Measurements from ENCODE around the gene C1QTNF1. TPM values are rescaled to one million over a fixed set of nuclear protein-coding genes. Genes with fewer than 3 reads are reported as not detected.

Gene C1QTNF1
- total RNA-seq, 1 donor, result 13.8 TPM

DNA sequence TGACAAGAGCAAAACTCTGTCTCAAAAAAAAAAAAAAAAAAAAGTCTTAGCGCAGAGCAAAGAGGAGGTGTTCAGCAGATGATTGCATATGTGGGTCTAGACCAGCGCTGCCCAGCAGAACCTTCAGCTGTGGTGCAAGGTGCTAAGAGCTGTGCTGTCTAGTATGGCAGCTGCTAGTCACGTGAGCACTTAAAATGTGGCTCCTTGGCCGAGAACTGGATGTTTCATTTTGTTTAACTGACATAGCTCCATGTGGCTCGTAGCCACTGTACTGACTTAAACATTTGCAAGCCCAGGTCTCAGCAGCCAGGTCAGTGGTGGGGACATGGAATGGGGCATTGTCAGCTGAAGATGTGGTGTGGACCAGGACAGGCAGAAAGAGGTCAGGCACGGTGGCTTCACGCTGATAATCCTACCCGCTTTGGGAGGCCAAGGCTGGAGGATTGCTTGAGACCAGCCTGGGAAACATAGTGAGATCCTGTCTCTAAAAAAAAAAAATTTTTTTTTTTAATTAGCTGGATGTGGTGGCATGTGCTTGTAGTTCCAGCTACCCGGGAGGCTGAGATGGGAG is 9.2 kb downstream of the C1QTNF1 start:
- Histone ChIP-seq H3K27me3 (ENCODE audit: insufficient read depth, low read length) (peaks cover 21% of the 10 kb centered on the region), H3K4me1 (ENCODE audit: insufficient read depth, low read length) (peaks cover 18% of the 10 kb centered on the region)
- peak; percentile 23 for DNase-seq (ENCODE audit: insufficient read length, low spot score, missing footprints)

DNA sequence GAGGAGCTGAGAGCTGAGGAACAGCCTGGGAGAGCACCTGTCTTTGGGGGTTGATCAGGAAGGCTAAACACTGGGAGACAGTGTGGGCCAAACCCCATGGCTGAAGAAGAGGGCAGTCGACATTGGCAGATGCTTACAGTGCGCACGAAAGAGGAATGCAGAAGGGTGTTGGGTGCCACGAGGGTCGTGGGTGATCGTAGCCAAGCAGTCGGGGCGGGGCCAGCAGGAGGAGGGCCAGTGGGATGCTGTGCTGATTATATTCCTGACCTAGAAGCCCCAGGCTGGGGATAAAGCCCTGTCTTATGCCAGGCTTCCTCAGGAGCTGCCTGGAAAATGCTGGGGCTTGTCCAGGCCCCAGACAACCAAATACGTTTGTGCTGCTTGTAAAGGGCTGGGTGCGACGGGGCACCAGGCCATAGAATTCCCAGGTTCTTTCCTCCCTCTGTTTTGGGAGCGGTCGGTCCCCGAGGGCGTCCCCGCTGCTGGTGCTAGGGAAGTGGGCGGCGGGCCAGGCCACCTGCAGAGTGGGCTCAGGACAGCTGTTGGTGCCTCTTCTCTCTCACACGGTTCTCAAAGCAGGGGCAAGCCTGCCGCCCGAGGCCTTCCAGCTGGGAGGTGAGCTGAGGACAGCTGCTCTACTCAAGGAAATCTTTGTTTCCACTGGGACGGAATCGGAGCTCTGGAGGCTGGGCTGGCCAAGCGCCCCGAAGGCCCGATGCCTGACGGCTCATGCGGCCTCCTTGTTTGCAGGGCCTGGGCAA is 10.0 kb downstream of the C1QTNF1 start:
- no peak overlapping the region for H3K27ac ChIP-seq (ENCODE audit: low read depth, low read length)
- H3K9me3 ChIP-seq (ENCODE audit: low read depth, low read length), result no peaks in the 10 kb centered on the region
- TF ChIP-seq, protein P1, sequence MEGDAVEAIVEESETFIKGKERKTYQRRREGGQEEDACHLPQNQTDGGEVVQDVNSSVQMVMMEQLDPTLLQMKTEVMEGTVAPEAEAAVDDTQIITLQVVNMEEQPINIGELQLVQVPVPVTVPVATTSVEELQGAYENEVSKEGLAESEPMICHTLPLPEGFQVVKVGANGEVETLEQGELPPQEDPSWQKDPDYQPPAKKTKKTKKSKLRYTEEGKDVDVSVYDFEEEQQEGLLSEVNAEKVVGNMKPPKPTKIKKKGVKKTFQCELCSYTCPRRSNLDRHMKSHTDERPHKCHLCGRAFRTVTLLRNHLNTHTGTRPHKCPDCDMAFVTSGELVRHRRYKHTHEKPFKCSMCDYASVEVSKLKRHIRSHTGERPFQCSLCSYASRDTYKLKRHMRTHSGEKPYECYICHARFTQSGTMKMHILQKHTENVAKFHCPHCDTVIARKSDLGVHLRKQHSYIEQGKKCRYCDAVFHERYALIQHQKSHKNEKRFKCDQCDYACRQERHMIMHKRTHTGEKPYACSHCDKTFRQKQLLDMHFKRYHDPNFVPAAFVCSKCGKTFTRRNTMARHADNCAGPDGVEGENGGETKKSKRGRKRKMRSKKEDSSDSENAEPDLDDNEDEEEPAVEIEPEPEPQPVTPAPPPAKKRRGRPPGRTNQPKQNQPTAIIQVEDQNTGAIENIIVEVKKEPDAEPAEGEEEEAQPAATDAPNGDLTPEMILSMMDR (IDR thresholded peaks at IDR 0.05; ENCODE audit: extremely low read depth, low read depth, low read length), result no peak
- no peak overlapping the region for H3K4me3 ChIP-seq (ENCODE audit: insufficient read depth, low read length)
- H4K20me1 ChIP-seq (ENCODE audit: insufficient read depth, low read length), result no peaks in the 10 kb centered on the region
- peaks cover 20% of the 10 kb centered on the region for H3K27me3 ChIP-seq (ENCODE audit: insufficient read depth, low read length)
- H3K36me3 ChIP-seq (ENCODE audit: insufficient read depth, low read length), result no peaks in the 10 kb centered on the region
- no peaks in the 10 kb centered on the region for H3K79me2 ChIP-seq (ENCODE audit: insufficient read depth, low read length)
- peaks cover 17% of the 10 kb centered on the region for H3K4me1 ChIP-seq (ENCODE audit: insufficient read depth, low read length)
- H2AFZ ChIP-seq (ENCODE audit: low read length), result no peak overlapping the region
- DNase-seq (ENCODE audit: insufficient read length, low spot score, missing footprints), result peak; percentile 11
- H3K4me2 ChIP-seq (ENCODE audit: insufficient read depth, low read length), result no peak overlapping the region

More for the DNA sequence above, 9.2 kb downstream of the C1QTNF1 start:
- H4K20me1 ChIP-seq (ENCODE audit: insufficient read depth, low read length), result no peaks in the 10 kb centered on the region
- H3K4me3 ChIP-seq (ENCODE audit: insufficient read depth, low read length), result no peak overlapping the region
- H2AFZ ChIP-seq (ENCODE audit: low read length), result no peak overlapping the region
- H3K27ac ChIP-seq (ENCODE audit: low read depth, low read length), result no peak overlapping the region
- no peaks in the 10 kb centered on the region for H3K36me3 ChIP-seq (ENCODE audit: insufficient read depth, low read length)
- TF ChIP-seq, protein P1 (IDR thresholded peaks at IDR 0.05; ENCODE audit: extremely low read depth, low read depth, low read length), result no peak
- H3K4me2 ChIP-seq (ENCODE audit: insufficient read depth, low read length), result no peak overlapping the region
- no peaks in the 10 kb centered on the region for H3K9me3 ChIP-seq (ENCODE audit: low read depth, low read length)
- H3K79me2 ChIP-seq (ENCODE audit: insufficient read depth, low read length), result no peaks in the 10 kb centered on the region

DNA sequence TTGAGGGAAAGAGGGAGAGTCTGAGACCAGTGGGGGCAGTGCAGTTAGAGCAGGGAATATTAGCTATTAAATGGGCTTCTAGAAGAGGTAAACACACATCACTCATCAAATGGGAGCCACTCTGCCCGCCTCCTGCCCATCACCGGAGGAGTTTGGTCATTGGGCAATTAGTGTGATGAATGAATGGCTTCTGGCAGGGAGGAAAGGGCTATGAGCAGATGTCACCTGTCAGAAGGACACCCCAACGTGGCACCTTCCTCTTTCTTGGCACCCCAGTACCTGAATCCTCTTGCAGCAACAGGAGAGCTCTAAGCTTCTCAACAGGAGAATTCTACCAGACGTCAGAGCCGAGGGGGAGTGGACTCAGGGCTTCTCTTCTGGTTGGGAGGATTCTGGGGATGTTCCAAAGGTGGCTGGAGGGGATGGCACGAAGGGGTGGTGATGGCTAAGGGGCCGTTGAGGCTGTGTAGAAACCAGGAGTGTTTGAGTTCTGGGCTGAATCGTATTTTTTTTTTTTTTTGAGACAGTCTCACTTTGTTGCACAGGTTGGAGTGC is 11.0 kb downstream of the C1QTNF1 start:
- H3K4me2 ChIP-seq (ENCODE audit: insufficient read depth, low read length), result no peak overlapping the region
- peak; percentile 14 for DNase-seq (ENCODE audit: insufficient read length, low spot score, missing footprints)
- peaks cover 21% of the 10 kb centered on the region for H3K4me1 ChIP-seq (ENCODE audit: insufficient read depth, low read length)
- no peak overlapping the region for H3K27ac ChIP-seq (ENCODE audit: low read depth, low read length)
- no peak overlapping the region for H3K4me3 ChIP-seq (ENCODE audit: insufficient read depth, low read length)
- TF ChIP-seq, protein P1 (IDR thresholded peaks at IDR 0.05; ENCODE audit: extremely low read depth, low read depth, low read length), result no peak
- peaks cover 12% of the 10 kb centered on the region for H3K27me3 ChIP-seq (ENCODE audit: insufficient read depth, low read length)
- no peak overlapping the region for H2AFZ ChIP-seq (ENCODE audit: low read length)
- no peaks in the 10 kb centered on the region for H3K36me3 ChIP-seq (ENCODE audit: insufficient read depth, low read length)
- no peaks in the 10 kb centered on the region for H4K20me1 ChIP-seq (ENCODE audit: insufficient read depth, low read length)
- no peaks in the 10 kb centered on the region for H3K9me3 ChIP-seq (ENCODE audit: low read depth, low read length)
- H3K79me2 ChIP-seq (ENCODE audit: insufficient read depth, low read length), result no peaks in the 10 kb centered on the region

DNA sequence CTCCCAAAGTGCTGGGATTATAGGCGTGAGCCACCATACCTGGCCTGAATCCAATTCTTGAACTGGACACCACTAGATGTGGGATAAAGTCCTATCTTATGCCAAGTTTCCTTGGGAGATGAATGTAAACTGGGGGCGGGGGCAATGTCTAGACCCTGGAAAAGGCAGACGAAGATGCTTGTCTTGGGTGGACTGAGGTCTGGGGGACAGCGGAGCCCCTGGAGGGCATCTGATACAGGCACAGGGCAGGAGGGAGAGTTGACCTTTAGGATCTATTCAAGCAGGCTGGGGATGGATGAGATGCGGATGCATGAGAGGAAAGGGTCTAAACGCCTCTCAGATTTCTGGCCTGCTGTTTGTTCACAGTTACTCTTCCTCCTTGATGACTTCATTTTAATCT is 11.7 kb downstream of the C1QTNF1 start:
- H3K4me1 ChIP-seq (ENCODE audit: insufficient read depth, low read length), result peaks cover 21% of the 10 kb centered on the region
- H3K4me3 ChIP-seq (ENCODE audit: insufficient read depth, low read length), result no peak overlapping the region
- DNase-seq (ENCODE audit: insufficient read length, low spot score, missing footprints), result peak; percentile 19
- H2AFZ ChIP-seq (ENCODE audit: low read length), result no peak overlapping the region
- no peaks in the 10 kb centered on the region for H3K79me2 ChIP-seq (ENCODE audit: insufficient read depth, low read length)
- no peaks in the 10 kb centered on the region for H3K36me3 ChIP-seq (ENCODE audit: insufficient read depth, low read length)
- no peaks in the 10 kb centered on the region for H3K9me3 ChIP-seq (ENCODE audit: low read depth, low read length)
- TF ChIP-seq, protein P1 (IDR thresholded peaks at IDR 0.05; ENCODE audit: extremely low read depth, low read depth, low read length), result no peak
- H3K27me3 ChIP-seq (ENCODE audit: insufficient read depth, low read length), result peaks cover 12% of the 10 kb centered on the region
- H3K27ac ChIP-seq (ENCODE audit: low read depth, low read length), result no peak overlapping the region
- no peak overlapping the region for H3K4me2 ChIP-seq (ENCODE audit: insufficient read depth, low read length)
- H4K20me1 ChIP-seq (ENCODE audit: insufficient read depth, low read length), result no peaks in the 10 kb centered on the region
